NOMO-1 (cell line): ENCODE data around the gene GJA5.
"Not testable (repeated sequence)": the region's sequence is repeated elsewhere in the genome, so short reads cannot be mapped to it uniquely, and the experiment has no call there.

Experiments used
- DNase-seq, 2 experiments: peaks; one replicate each; lab custom pipeline; 2025; ENCODE audit not compliant: unreplicated experiment in 2 of 2; lab: John Stamatoyannopoulos, UW

Gene GJA5

GRCh38 chr1:147734291-147734841 is 26.0 kb downstream of the GJA5 start:
- DNase-seq = not testable (repeated sequence)

DNA sequence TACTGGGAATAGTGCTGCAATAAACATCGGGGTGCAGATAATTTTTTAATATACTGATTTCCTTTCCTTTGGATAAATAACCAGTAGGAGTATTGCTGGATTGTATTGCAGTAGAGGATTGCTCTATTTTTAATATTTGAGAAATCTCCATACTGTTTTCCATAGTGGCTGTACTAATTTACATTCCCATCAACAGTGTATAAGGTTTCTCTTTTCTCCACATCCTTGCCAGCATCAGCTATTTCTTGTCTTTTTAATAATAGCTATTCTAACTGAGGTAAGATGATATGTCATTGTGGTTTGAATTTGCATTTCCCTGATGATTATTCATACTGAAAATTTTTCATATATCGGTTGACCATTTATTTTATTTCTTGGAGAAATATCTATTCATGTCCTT is 31.1 kb downstream of the GJA5 start:
- no peak for DNase-seq

DNA sequence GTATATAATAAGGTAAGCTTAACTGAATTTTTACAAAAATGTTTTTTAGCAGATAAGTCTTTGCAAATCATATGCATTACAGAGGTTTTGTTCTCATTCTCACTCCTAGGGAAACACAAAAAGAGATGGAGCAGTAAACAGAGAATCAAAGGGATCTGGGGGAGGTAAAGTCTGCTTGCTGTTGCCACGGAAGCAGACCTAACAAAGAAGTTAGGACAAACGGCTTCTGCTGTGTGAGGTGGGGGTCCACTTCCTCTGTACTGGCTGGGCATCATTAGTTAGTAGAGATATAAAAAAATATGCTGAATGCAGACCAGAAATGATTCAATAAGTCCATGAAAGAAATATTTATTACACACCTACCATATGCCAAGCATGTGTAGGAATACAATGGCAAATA is 34.2 kb downstream of the GJA5 start:
- no peak for DNase-seq

DNA sequence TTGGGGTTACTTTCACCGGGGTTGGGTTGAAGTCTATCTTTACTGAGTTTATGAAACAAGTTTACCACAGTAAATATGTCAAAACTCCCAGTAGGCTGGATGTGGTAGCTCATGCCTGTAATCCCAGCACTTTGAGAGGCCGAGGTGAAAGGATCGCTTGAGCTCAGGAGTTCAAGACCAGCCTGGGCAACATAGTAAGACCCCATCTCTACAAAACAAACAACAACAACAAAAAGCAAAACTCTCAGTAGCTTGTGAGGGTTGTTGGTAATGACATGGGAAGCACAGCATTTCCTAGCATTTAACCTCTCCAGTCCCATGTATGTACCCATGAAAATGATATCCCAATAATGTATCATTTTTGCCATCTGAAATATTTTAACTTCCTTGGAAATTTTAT is 34.7 kb downstream of the GJA5 start:
- DNase-seq = no peak

GRCh38 chr1:147723691-147724323 is 36.6 kb downstream of the GJA5 start:
- DNase-seq = no peak

- DNase-seq = no peak
Measured at GRCh38 chr1:147722124-147722523, 38.3 kb downstream of the GJA5 start.

GRCh38 chr1:147721716-147722115 is 38.7 kb downstream of the GJA5 start:
- no peak for DNase-seq

DNA sequence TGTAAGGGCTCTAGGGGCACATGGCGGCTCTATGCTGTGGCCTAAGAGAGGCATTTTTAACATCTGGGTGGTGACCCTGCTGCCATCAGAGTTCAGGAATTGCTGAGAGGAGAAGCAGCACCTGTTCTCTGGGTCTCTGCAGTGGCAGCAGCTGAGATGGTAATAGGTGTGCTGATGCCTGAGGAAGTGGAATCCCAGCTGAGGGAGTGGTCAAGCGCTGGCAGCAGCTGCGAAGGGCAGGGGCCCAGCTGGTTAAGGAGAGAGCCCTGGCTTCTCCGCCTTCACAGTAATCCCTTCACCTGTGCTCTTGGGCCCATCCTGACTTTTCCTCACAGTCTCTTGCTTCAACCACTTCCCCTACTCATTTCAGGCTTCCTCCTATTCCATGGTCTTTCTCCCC is 39.8 kb downstream of the GJA5 start:
- no peak for DNase-seq

DNA sequence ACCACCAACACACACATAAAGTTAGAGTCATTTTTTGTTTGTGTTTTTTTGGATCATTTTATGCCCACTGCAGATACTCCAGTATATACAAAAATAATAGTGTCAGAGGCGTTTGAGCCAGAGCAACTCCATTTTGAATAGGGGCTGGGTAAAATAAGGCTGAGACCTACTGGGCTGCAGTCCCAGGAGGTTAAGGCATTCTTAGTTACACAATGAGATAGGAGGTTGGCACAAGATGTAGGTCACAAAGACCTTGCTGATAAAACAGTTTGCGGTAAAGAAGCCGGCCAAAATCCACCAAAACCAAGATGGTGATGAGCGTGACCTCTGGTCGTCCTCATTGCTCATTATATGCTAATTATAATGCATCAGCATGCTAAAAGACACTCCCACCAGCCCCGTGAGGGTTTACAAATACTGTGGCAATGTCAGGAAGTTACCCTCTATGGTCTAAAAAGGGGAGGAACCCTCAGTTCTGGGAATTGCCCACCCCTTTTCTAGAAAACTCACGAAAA is 40.6 kb downstream of the GJA5 start:
- no peak for DNase-seq

GRCh38 chr1:147719029-147719698 is 41.2 kb downstream of the GJA5 start:
- no peak for DNase-seq

- DNase-seq = no peak
Measured at GRCh38 chr1:147717706-147718097, 42.7 kb downstream of the GJA5 start.

- DNase-seq = no peak
Measured at GRCh38 chr1:147717051-147717705, 43.2 kb downstream of the GJA5 start.

DNA sequence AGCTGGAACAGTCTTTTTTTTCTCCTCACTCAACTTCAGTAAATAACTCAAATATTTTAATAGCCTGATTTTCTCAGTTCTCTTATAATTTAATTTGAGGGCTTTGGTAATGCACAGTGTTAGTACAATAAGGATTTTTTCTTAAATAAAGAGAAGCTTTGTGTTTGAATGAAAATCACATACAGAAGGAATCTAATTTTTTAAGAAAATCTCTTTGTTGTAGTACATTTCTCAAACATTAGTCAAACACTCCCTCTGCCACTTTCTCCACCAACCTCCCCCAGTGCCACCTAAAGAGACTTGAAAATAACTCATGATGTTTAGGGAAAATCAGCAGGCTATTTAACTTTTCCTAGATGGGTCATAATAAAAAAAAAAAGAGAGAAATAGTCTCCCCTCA is 47.8 kb downstream of the GJA5 start:
- DNase-seq = no peak
